GM12864 (cell line): ENCODE results near the gene FGD3.

Experiments
- DNase-seq: peaks from one replicate; pipeline ENCODE4 v3.0.0-alpha.2; 2011; ENCODE audit warnings: low read depth
- H3K4me3 ChIP-seq: 2 replicates; pipeline ENCODE4 v1.5.1; 2011; ENCODE audit warnings: mild to moderate bottlenecking, low read depth, low read length, control low read depth
- CTCF ChIP-seq: IDR thresholded peaks from 2 replicates; pipeline ENCODE4 v1.5.1; 2011; ENCODE audit warnings: low read depth, mild to moderate bottlenecking, moderate library complexity, low read length, control low read depth, inconsistent platforms; ENCODE audit errors: missing control alignments

Gene FGD3

DNA sequence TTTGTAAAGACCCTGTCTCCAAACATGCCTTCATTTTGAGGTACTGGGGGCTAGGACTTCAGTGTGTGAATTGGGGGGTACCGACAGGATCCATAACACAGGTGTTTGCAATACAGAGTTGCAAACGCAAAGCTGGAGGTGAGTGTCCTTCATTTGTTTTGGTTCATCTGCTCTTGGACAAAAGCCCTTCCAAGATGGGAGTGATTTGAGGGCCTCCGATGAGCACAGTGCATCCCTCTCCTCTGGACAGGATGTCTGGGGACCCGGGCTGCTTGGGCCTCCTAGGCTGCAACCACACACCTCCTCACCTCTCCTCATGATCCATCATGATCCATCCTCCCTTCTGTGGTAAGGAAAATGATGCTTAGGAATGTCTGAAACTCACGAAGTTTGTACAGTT, 23.8 kb downstream of the FGD3 start:
- no peak for TF ChIP-seq CTCF
- H3K4me3 ChIP-seq, result no peak overlapping the region
- DNase-seq, result no peak

DNA sequence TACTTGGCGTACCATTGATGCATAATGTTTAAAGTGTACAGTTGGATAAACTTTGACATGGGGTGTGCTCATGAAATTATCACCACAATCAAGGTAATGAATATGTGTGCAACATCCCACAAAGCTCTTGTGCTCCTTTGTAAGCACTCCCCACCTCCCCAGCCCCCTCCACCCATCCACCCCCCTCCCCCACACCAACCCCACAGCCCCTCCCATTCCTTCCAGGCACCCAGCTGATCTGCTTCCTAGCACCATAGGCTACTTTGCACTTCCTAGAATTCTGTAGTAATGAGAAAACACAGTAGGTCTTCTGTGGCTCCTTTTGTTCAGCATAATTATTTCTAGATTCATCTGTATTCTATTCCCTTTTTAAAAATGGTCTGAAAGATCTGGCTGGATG, 24.5 kb downstream of the FGD3 start:
- no peak for DNase-seq
- H3K4me3 ChIP-seq, result no peak overlapping the region
- no peak for TF ChIP-seq CTCF

GRCh38 chr9:92973700-92974099, 26.4 kb downstream of the FGD3 start:
- H3K4me3 ChIP-seq, result no peak overlapping the region
- no peak for TF ChIP-seq CTCF
- DNase-seq, result no peak

DNA sequence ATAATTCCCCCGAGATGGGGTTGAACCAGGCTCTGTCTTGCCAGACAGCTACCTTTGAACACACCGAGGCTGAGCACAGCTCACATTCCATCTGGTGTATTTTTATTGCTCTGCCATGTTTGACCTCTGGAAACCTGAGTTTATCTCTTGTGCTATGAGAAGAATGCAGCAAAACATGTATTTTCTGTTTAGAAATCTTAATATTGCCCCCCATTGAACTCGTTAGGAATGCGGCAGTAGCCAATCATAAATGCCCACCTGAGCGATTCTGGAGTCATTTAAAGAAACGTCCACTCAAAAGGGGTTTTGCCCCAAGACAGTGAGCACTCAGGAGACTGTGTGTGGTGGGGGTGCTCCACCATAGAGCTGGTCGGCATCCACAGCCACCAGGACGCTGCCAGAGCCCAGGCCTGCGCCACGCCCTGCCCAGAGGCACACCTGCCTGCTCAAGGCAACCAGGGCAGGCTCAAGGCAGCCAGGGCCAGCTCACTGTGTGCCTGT, 26.9 kb downstream of the FGD3 start:
- H3K4me3 ChIP-seq, result no peak overlapping the region
- TF ChIP-seq CTCF, result no peak
- no peak for DNase-seq

DNA sequence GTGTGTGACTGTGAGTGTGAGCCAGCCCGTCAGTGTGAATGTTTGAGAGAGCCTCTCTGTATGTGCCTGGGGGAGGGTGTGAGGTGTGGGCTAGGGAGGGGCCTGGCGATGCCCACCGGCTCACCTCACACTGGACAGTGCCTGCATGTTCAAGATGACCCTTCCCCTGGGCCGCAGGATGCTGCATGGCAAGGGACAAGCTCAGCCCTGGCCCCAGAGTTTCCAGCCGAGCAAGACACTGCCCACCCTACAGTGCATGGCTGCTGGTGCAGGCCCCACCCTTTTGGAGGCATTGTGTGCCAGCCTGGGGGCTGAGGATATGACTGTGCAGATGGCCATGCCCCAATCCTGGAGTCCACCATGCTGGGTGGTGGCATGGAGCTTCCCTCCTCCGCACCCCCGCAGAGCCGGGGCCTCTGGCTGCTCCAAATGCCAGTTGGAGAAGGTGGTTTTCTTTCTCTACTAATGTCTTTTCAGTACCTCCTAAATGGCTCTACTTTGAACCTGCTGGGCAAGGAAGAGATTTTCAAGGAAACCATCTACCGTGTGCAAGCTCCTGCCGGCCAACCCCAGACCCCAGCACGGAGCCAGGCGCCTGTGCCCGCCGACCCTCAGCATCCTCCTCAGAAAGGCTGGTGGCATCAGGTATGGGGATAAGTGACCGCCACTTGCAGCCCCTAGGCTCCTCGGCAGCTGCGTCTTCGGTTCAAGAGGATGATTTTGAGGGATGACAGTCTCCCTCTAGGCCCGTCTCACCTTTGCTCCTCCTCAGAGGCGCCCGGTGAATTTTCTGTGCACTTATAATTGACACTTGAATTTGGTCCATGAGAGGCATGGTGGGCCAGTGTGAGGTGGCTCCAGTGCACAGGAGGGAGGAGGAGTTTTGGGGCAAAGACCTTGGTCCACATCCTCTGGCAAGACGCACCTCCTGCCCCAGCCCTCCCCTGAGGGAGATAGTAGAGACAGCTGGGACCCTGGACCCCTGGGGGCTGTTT, 27.7 kb downstream of the FGD3 start:
- no peak for TF ChIP-seq CTCF

DNA sequence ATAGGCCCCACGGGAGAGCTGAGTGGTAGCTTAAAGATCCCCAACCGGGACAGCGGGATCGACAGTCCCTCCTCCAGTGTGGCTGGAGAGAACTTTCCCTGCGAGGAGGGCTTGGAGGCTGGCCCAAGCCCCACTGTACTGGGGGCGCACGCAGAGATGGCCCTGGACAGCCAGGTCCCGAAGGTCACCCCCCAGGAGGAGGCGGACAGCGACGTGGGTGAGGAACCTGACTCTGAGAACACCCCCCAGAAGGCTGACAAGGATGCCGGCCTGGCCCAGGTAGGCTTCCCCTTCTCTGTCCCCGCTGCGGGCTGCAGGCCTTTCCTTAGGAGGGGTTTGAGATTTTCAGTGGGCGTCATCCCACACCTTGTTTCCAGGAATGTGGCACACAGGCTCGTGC, 29.1 kb downstream of the FGD3 start:
- no peak for DNase-seq
- TF ChIP-seq CTCF, result no peak
- H3K4me3 ChIP-seq, result no peak overlapping the region

More for the DNA sequence above, 27.7 kb downstream of the FGD3 start:
- no peak for DNase-seq
- no peak overlapping the region for H3K4me3 ChIP-seq
